Measurements from ENCODE around the gene LOXL1.

GRCh38 chr15:73923488-73924164 is 2.6 kb upstream of the LOXL1 start:
- no peak for TF ChIP-seq CTCF (IDR thresholded peaks at IDR 0.05; ENCODE audit: low read depth, low read length, missing input control)
- no peak for TF ChIP-seq HNF4G (IDR thresholded peaks at IDR 0.05)
- no peak for TF ChIP-seq YY1 (IDR thresholded peaks at IDR 0.05)
- no peak for TF ChIP-seq ZBTB33 (IDR thresholded peaks at IDR 0.05)
- TF ChIP-seq RAD21 (IDR thresholded peaks at IDR 0.05), result no peak
- no peak for TF ChIP-seq JUND (IDR thresholded peaks at IDR 0.05)
- no peak for TF ChIP-seq ATF3 (IDR thresholded peaks at IDR 0.05)
- no peak for TF ChIP-seq TAF1 (conservative IDR thresholded peaks at IDR 0.05)
- TF ChIP-seq SP1 (IDR thresholded peaks at IDR 0.05), result no peak
- no peak for TF ChIP-seq MAX (IDR thresholded peaks at IDR 0.05)
- TF ChIP-seq REST (IDR thresholded peaks at IDR 0.05), result no peak
- no peak for TF ChIP-seq FOXA1 (IDR thresholded peaks at IDR 0.05)

All from liver (tissue), 3 donors.